Measurements from ENCODE around the gene THAP12.

Gene THAP12

GRCh38 chr11:76380159-76380976 lies 564 bp downstream of the THAP12 start:
- peak; percentile 34 for DNase-seq (ENCODE audit: low read depth)

GRCh38 chr11:76379807-76380158 lies 1.1 kb downstream of the THAP12 start:
- DNase-seq (ENCODE audit: low read depth), result no peak

GRCh38 chr11:76376746-76377558 lies 4.0 kb downstream of the THAP12 start:
- DNase-seq (ENCODE audit: low read depth), result no peak

- peak; percentile 13 for DNase-seq (ENCODE audit: low read depth)
Observed at GRCh38 chr11:76371170-76371569, 9.8 kb downstream of the THAP12 start.

- no peak for DNase-seq (ENCODE audit: low read depth)
Observed at GRCh38 chr11:76369406-76369805, 11.5 kb downstream of the THAP12 start.

GRCh38 chr11:76368490-76368889 lies 12.4 kb downstream of the THAP12 start:
- no peak for DNase-seq (ENCODE audit: low read depth)

GRCh38 chr11:76365038-76365679 lies 15.8 kb downstream of the THAP12 start:
- no peak for DNase-seq (ENCODE audit: low read depth)

- no peak for DNase-seq (ENCODE audit: low read depth)
Observed at GRCh38 chr11:76362716-76363115, 18.2 kb downstream of the THAP12 start.

- no peak for DNase-seq (ENCODE audit: low read depth)
Observed at GRCh38 chr11:76361776-76362175, 19.2 kb downstream of the THAP12 start.

- no peak for DNase-seq (ENCODE audit: low read depth)
Observed at GRCh38 chr11:76361374-76361773, 19.6 kb downstream of the THAP12 start.

- DNase-seq (ENCODE audit: low read depth), result no peak
Observed at GRCh38 chr11:76355172-76355571, 25.8 kb downstream of the THAP12 start.

- no peak for DNase-seq (ENCODE audit: low read depth)
Observed at GRCh38 chr11:76348348-76348747, 32.6 kb downstream of the THAP12 start.

GRCh38 chr11:76347466-76347865 lies 33.5 kb downstream of the THAP12 start:
- no peak for DNase-seq (ENCODE audit: low read depth)

GRCh38 chr11:76339221-76339620 lies 41.7 kb downstream of the THAP12 start:
- no peak for DNase-seq (ENCODE audit: low read depth)

- no peak for DNase-seq (ENCODE audit: low read depth)
Observed at GRCh38 chr11:76337923-76338322, 43.0 kb downstream of the THAP12 start.

GRCh38 chr11:76337469-76337868 lies 43.5 kb downstream of the THAP12 start:
- no peak for DNase-seq (ENCODE audit: low read depth)

GRCh38 chr11:76336597-76336996 lies 44.3 kb downstream of the THAP12 start:
- no peak for DNase-seq (ENCODE audit: low read depth)

- no peak for DNase-seq (ENCODE audit: low read depth)
Observed at GRCh38 chr11:76335842-76336241, 45.1 kb downstream of the THAP12 start.

- no peak for DNase-seq (ENCODE audit: low read depth)
Observed at GRCh38 chr11:76334826-76335389, 46.0 kb downstream of the THAP12 start.

- DNase-seq (ENCODE audit: low read depth), result no peak
Observed at GRCh38 chr11:76330651-76331050, 50.3 kb downstream of the THAP12 start.

GRCh38 chr11:76329983-76330382 lies 50.9 kb downstream of the THAP12 start:
- DNase-seq (ENCODE audit: low read depth), result no peak

- DNase-seq (ENCODE audit: low read depth), result no peak
Observed at GRCh38 chr11:76329084-76329648, 51.8 kb downstream of the THAP12 start.
